NCI-H510A (cell line): ENCODE data around the gene NAALADL2.

Source experiments
- DNase-seq: peaks from one replicate; lab custom pipeline; 2025; lab: John Stamatoyannopoulos, UW

NAALADL2 gene

GRCh38 chr3:174960898-174961297 lies 101.8 kb downstream of the NAALADL2 start:
- no peak for DNase-seq

GRCh38 chr3:174973465-174973864 lies 114.3 kb downstream of the NAALADL2 start:
- no peak for DNase-seq

GRCh38 chr3:174986685-174987084 lies 127.6 kb downstream of the NAALADL2 start:
- no peak for DNase-seq

GRCh38 chr3:175001091-175001490 lies 142.0 kb downstream of the NAALADL2 start:
- no peak for DNase-seq

GRCh38 chr3:175002732-175003143 lies 143.6 kb downstream of the NAALADL2 start:
- no peak for DNase-seq

- DNase-seq = no peak
These were observed 144.5 kb downstream of the NAALADL2 start for GRCh38 chr3:175003590-175003989.

- no peak for DNase-seq
These were observed 146.1 kb downstream of the NAALADL2 start for GRCh38 chr3:175005193-175005592.

DNA sequence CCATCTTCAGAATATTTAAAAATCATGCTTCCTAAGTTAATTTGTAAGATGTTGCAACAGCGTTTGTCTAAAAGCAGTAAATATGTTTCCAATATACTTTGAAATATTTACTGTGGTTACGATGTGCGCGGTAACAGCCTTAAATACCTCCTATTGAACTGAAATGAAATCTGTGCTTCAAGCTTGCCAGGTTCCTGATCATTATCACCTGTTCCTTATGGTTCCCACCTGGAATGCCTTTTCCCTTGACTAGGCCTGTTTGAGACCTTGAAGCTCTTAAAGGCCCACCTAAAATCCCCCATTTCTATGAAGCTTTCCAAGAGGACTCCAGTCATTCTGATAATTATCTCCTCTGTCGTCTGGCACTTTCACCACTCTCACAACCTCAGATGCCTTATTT lies 146.7 kb downstream of the NAALADL2 start:
- DNase-seq = no peak

DNA sequence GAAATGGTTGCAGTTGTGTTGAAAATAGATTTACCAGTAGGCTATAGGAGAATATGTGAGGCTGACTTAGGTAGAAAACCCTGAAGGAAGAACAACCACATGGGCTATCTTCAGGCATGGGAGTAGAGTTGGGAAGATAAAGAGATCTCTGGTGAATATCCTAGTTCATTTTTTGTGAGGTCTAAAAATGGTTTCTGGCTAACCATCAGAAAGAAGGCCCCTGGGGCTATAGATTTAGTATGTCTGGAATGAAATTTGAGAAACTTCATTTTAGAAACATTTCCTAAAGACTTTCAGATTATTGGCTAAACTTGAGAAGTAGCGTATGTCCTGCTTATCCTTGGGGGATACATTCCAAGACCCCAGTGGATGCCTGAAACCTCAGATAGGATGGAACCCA lies 148.2 kb downstream of the NAALADL2 start:
- no peak for DNase-seq

DNA sequence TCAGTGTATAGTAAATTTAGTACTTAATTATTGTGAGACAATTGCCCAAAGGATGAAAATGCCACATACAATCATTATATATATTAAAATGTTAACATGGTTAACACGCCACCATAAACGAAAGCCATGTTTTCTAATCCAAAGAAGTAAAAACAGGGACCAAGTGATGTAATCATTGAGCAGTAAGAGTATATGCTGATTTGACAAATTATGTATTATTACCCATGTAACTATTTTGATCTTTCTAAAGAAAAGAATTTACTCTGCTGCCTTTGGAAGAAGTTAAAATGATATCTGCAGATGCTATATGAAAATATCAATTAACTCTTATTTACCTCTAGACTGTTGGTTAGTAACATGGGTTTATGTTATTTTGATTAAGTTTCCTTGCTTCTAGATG lies 150.2 kb downstream of the NAALADL2 start:
- no peak for DNase-seq

GRCh38 chr3:175015056-175015635 lies 156.0 kb downstream of the NAALADL2 start:
- DNase-seq = no peak

DNA sequence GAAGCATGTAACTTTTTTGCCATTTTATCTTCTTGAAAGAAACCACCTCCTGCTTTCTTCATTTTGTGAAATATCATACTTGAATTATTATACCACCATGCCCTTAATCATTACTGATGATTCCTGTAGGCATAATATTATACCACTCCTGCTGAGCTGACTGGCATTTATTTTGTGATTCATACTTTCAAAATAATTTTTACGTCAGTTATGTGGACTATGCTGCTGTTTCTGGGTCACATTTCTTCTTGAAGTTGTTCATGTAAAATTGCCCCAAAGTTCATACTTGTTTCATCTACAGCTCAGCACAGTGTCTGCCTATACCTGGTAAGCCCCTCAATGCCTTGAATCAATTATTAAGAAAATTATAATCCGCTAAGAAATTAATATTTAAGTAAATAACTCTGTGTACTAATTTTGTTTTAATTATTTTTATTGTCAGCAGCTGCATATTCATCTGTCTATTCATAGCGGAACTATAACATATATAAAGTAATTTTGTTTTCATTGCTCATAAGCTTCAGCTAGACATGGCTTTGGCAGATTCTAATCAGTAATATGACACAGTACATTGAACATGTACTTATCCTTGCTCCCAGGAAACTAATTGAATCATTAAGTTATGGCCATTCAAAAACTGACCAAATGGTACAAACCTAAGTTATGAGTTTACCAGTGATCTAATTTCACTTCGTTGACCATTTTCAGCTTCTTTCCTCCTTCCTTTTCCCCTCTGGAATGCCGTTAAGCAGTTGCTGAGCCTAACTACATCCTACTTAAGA lies 160.0 kb downstream of the NAALADL2 start:
- DNase-seq = no peak

GRCh38 chr3:175020101-175020500 lies 161.0 kb downstream of the NAALADL2 start:
- DNase-seq = no peak

- no peak for DNase-seq
These were observed 170.7 kb downstream of the NAALADL2 start for GRCh38 chr3:175029828-175030227.

DNA sequence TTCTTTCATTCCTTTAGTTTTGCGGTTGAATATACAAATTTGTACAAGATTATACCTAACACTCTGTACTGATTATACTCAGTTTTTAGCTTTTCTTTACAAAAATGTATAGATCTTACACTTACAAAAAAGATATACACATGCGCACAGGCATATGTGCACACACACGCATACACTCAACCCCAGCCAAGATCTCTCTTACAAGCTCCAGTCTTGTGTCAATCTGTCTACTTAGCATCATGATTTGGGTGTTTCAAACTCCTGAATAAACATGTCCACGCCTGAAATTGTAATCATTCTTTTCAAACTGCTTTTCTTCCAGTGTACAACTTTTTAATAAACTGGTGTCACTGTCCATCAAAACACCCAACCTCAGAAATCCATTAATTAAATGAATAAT lies 180.7 kb downstream of the NAALADL2 start:
- DNase-seq = no peak

GRCh38 chr3:175041369-175041768 lies 182.2 kb downstream of the NAALADL2 start:
- DNase-seq = no peak

DNA sequence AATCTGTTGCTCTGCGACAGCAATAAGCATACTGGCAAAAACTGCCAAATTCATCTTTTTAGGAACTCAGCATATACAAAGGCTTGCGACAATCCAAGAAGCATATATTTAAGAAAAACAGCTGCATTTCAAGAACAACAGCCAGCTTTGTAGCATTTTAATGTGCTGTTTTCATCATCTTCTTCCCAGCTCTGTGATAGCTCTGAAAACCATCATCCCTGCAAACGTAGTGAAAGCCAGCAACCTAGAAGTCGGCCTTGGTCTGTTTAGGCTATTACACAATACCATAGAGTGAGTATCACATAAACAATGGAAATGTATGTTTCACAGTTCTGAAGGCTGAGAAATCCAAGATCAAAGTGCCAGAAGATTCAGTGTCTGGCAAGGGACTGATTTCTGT lies 187.5 kb downstream of the NAALADL2 start:
- DNase-seq = no peak

GRCh38 chr3:175047786-175048185 lies 188.7 kb downstream of the NAALADL2 start:
- DNase-seq = no peak

GRCh38 chr3:175057401-175057800 lies 198.3 kb downstream of the NAALADL2 start:
- no peak for DNase-seq

GRCh38 chr3:175059788-175060187 lies 200.7 kb downstream of the NAALADL2 start:
- no peak for DNase-seq

DNA sequence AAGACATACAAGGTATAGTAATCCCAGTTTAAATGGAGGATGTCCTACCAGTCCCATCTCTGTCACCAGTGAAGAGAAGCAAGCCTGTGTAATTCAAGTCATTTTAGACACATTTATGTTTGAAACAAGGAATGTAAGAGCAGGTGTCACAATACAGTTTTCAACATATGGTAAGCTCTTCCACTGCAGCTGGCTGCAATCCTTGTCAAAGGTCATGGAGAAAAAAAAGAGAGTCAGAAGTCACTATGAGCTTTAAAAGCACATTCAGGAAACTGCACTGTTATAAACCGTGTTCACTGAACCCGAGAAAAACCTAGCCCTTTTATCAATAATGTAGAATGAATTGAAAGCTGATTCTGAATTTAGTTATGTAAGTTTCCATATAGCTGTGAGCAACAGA lies 206.4 kb downstream of the NAALADL2 start:
- no peak for DNase-seq

DNA sequence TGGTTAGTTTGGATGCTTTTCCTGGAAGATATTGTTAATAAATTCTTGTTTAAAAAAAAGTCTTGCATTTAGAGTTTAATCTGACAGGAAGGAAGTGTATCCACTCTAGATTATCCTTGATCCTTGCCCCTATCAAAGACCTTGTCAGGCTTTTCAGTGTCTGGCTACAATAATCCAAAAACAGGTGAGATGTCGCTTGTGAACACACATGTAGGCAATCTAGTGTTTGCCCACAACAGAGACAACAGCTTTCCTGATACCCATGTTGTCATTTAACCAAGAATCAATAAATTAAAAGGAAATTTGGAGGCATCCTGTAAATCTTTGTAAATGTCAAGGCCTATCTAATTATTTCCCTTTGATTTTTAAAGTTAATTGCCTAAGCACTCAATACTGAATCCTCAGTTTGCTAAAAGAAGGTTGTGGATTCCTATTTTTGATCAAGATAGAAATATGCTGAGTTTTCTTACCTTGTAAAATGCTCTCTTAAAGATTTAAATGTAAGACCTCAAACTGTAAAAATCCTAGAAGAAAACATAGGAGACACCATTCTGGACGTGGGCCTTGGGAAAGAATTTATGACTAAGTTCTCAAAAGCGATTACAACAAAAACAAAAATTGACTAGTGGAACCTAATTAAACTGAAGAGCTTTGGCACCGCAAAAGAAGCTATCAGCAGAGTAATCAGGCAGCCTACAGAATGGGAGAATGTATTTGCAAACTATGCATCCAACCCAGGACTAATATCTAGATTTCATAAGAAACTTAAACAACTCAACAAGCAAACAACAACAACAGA lies 207.7 kb downstream of the NAALADL2 start:
- DNase-seq = no peak

GRCh38 chr3:175068587-175068986 lies 209.5 kb downstream of the NAALADL2 start:
- DNase-seq = no peak
